Epithelial cell of proximal tubule (primary cell): ENCODE measurements around the gene RPAP3. TPM values are rescaled to one million over a fixed set of nuclear protein-coding genes. Genes with fewer than 3 reads are reported as not detected.

Experiments
- DNase-seq: peaks from one replicate; pipeline ENCODE4 v3.0.0-alpha.2; 2011; ENCODE audit warnings: low read depth
- H3K4me3 ChIP-seq: 2 replicates; pipeline ENCODE4 v1.5.1; 2011; ENCODE audit warnings: low read depth, mild to moderate bottlenecking, low read length
- CTCF ChIP-seq: conservative IDR thresholded peaks from 2 replicates; pipeline ENCODE4 v1.5.1; 2012; ENCODE audit warnings: low read depth, mild to moderate bottlenecking, low read length
- total RNA-seq: library from RNA; depleted of rRNA; stranded (reverse); fragments of >200 nt; gene quantifications from 2 replicates; pipeline ENCODE4 v1.2.3, GENCODE V29; 2015

Gene RPAP3
- total RNA-seq, 1 donor from 2014 or later = 23.1 TPM

- DNase-seq = no peak
- H3K4me3 ChIP-seq = no peak overlapping the region
- no peak for TF ChIP-seq CTCF
Measured at GRCh38 chr12:47634127-47634526, 71.7 kb downstream of the RPAP3 start.

DNA sequence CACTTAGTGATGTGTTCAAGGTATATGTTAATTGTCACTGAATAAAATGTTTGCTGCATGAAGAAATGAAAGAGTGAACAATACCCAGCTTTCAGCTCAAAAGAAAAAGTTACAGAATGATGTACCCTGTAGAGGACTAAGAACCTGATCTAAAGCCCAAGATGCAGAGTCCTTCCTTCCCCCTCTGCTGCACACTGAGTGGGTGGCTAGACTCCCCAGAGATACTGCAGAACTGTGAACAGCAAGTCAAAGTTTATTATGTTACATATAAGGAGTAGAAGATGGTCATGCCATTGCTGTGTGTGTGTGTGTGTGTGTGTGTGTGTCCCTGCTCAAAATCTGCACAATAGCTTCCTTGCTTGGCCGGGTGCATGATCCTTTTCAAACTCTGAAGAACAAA, 83.9 kb downstream of the RPAP3 start:
- no peak for TF ChIP-seq CTCF
- DNase-seq = no peak
- H3K4me3 ChIP-seq = no peak overlapping the region

DNA sequence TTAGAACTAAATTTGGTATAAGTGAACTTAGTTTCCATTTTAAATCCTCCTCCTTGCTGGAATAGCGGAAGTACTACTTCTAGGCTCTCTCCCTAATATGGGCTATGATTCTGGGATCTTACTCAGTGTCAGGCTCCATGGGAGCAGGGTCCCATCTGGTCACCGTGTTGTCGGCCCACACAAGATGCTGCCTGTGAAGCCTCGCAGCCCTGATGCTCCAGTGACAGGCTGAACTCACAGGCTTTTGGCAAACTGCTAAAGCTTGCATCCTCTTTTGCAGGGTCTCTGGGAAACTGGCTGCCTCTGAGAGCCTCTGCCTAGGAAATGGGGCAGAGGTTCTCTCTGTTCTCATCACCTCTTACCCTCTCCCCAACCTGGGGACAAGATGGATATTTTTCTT, 88.4 kb downstream of the RPAP3 start:
- no peak for TF ChIP-seq CTCF
- H3K4me3 ChIP-seq = no peak overlapping the region
- no peak for DNase-seq

DNA sequence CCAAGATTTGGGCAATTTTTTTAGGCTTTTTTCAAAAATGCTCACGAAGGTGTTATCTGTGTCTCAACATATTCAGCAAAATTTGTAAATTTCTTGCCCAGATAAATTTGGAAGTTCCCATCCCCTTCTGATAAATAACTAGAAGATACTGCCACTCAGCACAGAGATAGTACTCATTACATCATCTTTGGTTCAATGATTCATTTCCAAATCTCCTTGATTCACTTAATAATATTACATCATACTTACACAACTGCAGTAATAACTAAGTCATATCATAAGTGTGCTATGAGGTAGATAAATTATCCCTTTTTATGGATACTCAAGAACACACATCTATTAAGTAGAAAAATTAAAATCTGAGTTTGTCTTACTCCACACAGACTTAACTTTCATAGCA, 89.4 kb downstream of the RPAP3 start:
- no peak overlapping the region for H3K4me3 ChIP-seq
- no peak for TF ChIP-seq CTCF
- no peak for DNase-seq

GRCh38 chr12:47615711-47616110, 90.1 kb downstream of the RPAP3 start:
- no peak overlapping the region for H3K4me3 ChIP-seq
- TF ChIP-seq CTCF = no peak
- no peak for DNase-seq

GRCh38 chr12:47614521-47614920, 91.3 kb downstream of the RPAP3 start:
- DNase-seq = no peak
- H3K4me3 ChIP-seq = no peak overlapping the region
- no peak for TF ChIP-seq CTCF

DNA sequence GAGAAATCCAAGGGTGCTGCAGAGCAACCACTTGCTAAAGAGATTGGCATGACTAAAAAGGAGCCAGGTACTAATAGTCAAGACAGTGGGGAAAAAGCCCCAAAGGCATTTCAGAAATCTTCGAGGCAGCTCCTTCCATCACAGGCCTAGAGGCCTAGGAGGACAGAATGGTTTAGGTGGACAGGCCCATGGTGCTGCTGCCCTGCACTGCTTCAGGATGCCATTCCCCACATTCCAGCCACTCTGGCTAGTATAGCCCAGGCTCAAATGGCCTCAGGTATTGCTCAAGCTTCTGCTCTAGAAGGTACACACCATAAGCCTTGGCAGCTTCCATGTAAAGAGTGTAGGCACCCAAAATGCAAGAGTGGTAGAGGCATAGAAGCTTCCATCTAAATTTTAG, 92.9 kb downstream of the RPAP3 start:
- no peak for DNase-seq
- no peak for TF ChIP-seq CTCF
- H3K4me3 ChIP-seq = no peak overlapping the region
